Fibroblast of the aortic adventitia (primary cell): ENCODE measurements around the gene SESTD1. TPM values are rescaled to one million over a fixed set of nuclear protein-coding genes. Genes with fewer than 3 reads are reported as not detected.
"Not testable (repeated sequence)": the region's sequence is repeated elsewhere in the genome, so short reads cannot be mapped to it uniquely, and the experiment has no call there.

Experiments
- DNase-seq: peaks from one replicate; pipeline ENCODE4 v3.0.0-alpha.2; 2010; ENCODE audit warnings: low read depth
- H3K4me3 ChIP-seq: 2 replicates; pipeline ENCODE4 v1.5.1; 2011; ENCODE audit warnings: low read depth, mild to moderate bottlenecking, control low read depth, low read length, moderate library complexity
- CTCF ChIP-seq: IDR thresholded peaks from 2 replicates; pipeline ENCODE4 v1.5.1; 2011; ENCODE audit warnings: mild to moderate bottlenecking, low read length, control low read depth, inconsistent platforms; ENCODE audit not compliant: insufficient read depth
- total RNA-seq: library from RNA; depleted of rRNA; stranded (reverse); fragments of >200 nt; gene quantifications from 2 replicates; pipeline ENCODE4 v1.2.3, GENCODE V29; 2012; ENCODE audit warnings: low replicate concordance

Gene SESTD1
- total RNA-seq, 1 donor: 62.3 TPM

- no peak for TF ChIP-seq CTCF
- H3K4me3 ChIP-seq: no peak overlapping the region
- DNase-seq: no peak
Measured at GRCh38 chr2:179059026-179059700, 205.5 kb downstream of the SESTD1 start.

GRCh38 chr2:179057737-179058136 is 206.9 kb downstream of the SESTD1 start:
- H3K4me3 ChIP-seq: no peak overlapping the region
- no peak for DNase-seq
- no peak for TF ChIP-seq CTCF

- DNase-seq, H3K4me3 ChIP-seq: not testable (repeated sequence)
Measured at GRCh38 chr2:179053568-179053967, 211.1 kb downstream of the SESTD1 start.

Other genes with a start within 250 kb of the SESTD1 start
- gene CCDC141, start 214.7 kb downstream of the SESTD1 start, total RNA-seq: 1.8 and 2.7 TPM in 2 replicates